ENCODE data around the gene CETP. TPM values are rescaled to one million over a fixed set of nuclear protein-coding genes. Genes with fewer than 3 reads are reported as not detected.
A peak's percentile ranks its signal among the peaks of the same experiment; 100 is the strongest.

Gene CETP
- total RNA-seq, 1 donor from 2014 or later: not detected

DNA sequence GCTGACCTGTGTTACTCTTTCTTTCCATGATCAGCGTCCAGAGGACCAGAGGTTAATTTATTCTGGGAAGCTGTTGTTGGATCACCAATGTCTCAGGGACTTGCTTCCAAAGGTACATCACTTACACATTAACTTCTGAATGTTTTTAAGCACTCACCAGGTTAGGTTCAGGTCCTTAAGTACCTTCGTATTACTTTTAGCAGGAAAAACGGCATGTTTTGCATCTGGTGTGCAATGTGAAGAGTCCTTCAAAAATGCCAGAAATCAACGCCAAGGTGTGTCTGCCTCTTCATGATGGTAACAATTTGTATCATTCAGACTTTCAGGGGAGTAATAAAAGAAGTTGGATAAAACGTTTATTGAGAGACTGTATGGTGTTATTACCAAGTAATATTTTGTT lies 26.5 kb upstream of the CETP start:
- TF ChIP-seq, protein P1, sequence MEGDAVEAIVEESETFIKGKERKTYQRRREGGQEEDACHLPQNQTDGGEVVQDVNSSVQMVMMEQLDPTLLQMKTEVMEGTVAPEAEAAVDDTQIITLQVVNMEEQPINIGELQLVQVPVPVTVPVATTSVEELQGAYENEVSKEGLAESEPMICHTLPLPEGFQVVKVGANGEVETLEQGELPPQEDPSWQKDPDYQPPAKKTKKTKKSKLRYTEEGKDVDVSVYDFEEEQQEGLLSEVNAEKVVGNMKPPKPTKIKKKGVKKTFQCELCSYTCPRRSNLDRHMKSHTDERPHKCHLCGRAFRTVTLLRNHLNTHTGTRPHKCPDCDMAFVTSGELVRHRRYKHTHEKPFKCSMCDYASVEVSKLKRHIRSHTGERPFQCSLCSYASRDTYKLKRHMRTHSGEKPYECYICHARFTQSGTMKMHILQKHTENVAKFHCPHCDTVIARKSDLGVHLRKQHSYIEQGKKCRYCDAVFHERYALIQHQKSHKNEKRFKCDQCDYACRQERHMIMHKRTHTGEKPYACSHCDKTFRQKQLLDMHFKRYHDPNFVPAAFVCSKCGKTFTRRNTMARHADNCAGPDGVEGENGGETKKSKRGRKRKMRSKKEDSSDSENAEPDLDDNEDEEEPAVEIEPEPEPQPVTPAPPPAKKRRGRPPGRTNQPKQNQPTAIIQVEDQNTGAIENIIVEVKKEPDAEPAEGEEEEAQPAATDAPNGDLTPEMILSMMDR (conservative IDR thresholded peaks at IDR 0.05; ENCODE audit: low read depth, low read length): no peak
- peak overlapping the region; percentile 99 for H3K4me3 ChIP-seq (ENCODE audit: low read depth, low read length)
- DNase-seq (ENCODE audit: low read depth): no peak

DNA sequence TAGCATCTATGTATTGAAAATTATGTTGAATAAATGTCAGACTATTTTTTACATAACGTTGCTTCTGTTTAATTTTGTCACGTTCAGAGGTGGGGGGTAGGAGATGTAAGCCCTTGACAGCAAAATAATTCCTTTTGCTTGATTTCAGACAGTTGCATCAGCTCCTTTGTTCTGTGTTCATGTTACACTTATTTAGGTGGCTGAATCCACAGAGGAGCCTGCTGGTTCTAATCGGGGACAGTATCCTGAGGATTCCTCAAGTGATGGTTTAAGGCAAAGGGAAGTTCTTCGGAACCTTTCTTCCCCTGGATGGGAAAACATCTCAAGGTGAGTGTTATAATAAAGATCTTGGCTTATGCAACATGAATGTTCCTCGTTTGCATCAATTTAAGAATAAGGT lies 25.3 kb upstream of the CETP start:
- H3K4me3 ChIP-seq (ENCODE audit: low read depth, low read length): no peak overlapping the region
- DNase-seq (ENCODE audit: low read depth): no peak
- TF ChIP-seq, protein P1 (conservative IDR thresholded peaks at IDR 0.05; ENCODE audit: low read depth, low read length): no peak

DNA sequence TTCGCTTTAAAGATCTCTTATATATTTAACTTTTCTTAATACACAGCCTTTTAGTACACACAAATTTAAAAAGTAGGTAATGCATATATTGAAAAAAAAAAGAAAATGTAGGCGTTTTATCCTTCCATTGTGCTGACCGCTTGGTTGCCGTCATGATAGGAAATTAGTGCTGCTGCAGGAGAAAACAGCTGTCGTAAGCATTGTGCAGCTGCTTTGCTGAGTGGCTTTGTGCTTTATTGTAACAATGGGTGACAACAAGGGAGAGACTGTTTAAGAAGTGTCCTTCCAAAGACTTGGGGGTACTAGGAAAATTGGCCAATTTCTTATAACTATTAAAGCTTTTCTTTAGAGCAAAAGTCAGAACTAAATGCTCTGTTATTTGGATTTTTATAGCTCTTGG lies 24.8 kb upstream of the CETP start:
- no peak for DNase-seq (ENCODE audit: low read depth)
- no peak overlapping the region for H3K4me3 ChIP-seq (ENCODE audit: low read depth, low read length)
- TF ChIP-seq, protein P1 (conservative IDR thresholded peaks at IDR 0.05; ENCODE audit: low read depth, low read length): no peak

DNA sequence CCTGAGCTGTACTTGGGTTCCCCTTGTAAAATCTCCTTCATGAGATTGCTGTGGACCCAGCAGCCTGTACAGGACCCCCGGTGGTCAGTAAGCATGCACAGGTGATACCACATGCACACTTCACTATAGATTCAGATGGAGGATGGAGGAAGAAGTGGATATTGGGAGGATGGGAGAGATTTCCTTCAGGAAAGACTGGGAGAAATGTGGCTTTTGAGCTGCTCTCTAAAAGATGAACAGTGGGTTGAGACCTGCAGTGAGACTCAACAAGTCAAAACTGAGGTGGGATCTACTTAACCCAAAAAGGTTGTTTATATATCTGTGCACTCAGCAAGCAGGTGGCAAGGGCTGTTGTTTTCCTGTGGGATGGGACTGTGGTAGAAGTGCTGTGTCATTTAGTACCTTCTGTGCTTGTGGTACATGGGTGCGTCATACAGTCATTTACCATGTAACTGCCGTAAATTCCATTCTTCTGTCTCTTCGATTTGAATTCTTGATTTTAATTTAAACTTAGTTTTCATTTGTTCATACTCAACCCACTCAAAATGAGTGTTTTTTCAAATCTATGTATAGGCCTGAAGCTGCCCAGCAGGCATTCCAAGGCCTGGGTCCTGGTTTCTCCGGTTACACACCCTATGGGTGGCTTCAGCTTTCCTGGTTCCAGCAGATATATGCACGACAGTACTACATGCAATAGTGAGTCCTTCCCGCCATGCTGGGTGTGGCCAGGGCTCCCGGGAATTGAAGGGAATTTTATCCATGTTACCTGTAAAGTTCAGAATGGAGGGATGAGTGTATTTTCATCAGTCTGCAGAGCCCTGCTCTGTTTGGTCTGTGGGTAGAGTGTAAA lies 22.9 kb upstream of the CETP start:
- H3K4me3 ChIP-seq (ENCODE audit: low read depth, low read length): no peak overlapping the region
- DNase-seq (ENCODE audit: low read depth): no peak
- TF ChIP-seq, protein P1 (conservative IDR thresholded peaks at IDR 0.05; ENCODE audit: low read depth, low read length): no peak

DNA sequence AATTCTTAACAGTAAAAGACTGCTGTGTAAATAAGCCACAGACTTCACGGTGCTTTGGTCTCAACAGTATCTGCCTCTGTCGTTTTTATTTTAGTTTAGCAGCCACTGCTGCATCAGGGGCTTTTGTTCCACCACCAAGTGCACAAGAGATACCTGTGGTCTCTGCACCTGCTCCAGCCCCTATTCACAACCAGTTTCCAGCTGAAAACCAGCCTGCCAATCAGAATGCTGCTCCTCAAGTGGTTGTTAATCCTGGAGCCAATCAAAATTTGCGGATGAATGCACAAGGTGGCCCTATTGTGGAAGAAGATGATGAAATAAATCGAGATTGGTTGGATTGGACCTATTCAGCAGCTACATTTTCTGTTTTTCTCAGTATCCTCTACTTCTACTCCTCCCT lies 21.9 kb upstream of the CETP start:
- TF ChIP-seq, protein P1 (conservative IDR thresholded peaks at IDR 0.05; ENCODE audit: low read depth, low read length): no peak
- H3K4me3 ChIP-seq (ENCODE audit: low read depth, low read length): no peak overlapping the region
- DNase-seq (ENCODE audit: low read depth): no peak

DNA sequence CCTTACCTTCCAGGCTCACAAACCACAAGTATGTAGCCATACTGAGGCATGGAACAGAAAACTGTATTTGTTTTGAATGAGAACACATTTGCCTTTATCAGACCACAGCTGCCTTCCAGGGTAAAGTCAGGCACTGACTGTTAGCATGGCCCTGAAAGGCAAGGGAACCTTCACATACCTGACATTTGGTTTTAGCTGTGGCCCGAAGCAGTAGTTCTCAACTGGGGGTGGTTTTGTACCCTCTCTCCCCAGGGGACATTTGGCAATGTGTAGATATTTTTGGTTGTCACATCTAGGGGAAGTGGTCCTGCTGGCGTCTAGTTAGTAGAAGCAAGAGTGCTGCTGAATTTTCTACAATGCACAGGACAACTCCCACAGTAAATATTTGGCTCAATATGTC lies 20.7 kb upstream of the CETP start:
- no peak for DNase-seq (ENCODE audit: low read depth)
- TF ChIP-seq, protein P1 (conservative IDR thresholded peaks at IDR 0.05; ENCODE audit: low read depth, low read length): no peak

DNA sequence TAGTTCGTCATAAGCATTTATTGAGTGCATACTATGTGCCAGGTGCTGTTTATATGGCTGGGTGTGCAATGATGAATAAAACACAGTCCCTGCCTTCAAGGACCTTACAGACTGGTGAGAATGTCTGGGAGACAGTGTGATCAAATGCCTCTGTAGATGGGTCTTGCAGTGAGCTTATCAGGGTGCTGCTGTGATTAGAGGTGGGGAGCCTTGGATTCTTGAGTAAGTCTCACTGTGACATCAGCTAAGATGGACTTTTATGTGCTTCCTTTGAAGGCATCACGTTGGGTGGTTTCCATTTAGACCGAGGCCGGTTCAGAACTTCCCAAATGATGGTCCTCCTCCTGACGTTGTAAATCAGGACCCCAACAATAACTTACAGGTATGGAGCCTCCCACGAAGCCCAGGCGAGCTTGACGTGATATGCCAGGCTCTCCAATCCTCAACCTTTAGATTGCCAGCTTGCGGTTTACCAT lies 19.9 kb upstream of the CETP start:
- TF ChIP-seq, protein P1 (conservative IDR thresholded peaks at IDR 0.05; ENCODE audit: low read depth, low read length): no peak
- H3K4me3 ChIP-seq (ENCODE audit: low read depth, low read length): no peak overlapping the region
- no peak for DNase-seq (ENCODE audit: low read depth)

More for the DNA sequence above, 20.7 kb upstream of the CETP start:
- no peak overlapping the region for H3K4me3 ChIP-seq (ENCODE audit: low read depth, low read length)
